Lower leg skin (tissue), 4 donors: ENCODE measurements around the gene PAQR7. TPM values are rescaled to one million over a fixed set of nuclear protein-coding genes. Genes with fewer than 3 reads are reported as not detected.

Source experiments
- DNase-seq, 2 donors: peaks; one replicate each; pipeline ENCODE4 v3.0.0-alpha.2; 2019; ENCODE audit warnings: low spot score in 2 of 2
- H3K4me3 ChIP-seq: fragments of 200-600 bp; sonication (generic); 2 replicates; pipeline ENCODE4 v1.5.1; 2017; ENCODE audit warnings: mild to moderate bottlenecking, low read depth; ENCODE audit not compliant: poor library complexity, severe bottlenecking
- POLR2A ChIP-seq, 2 donors: fragments of 450-650 bp; IDR thresholded peaks; one replicate each; pipeline ENCODE4 v1.6.1; 2016 to 2017; ENCODE audit warnings: antibody characterized with exemption in 2 of 2, mild to moderate bottlenecking in 1 of 2, moderate library complexity in 1 of 2
- WGBS, 2 donors: methylation state at CpG; one replicate each; pipeline ENCODE4 v1.1.5; 2018; 5-methylcytosine and 5-hydroxymethylcytosine counted together
- intact Hi-C: fragments of 100-400 bp; cut with DNase I; formaldehyde crosslinking; loops from one replicate; pipeline ENCODE4 v1.15.0; 2023; ENCODE audit warnings: low total_unique reads
- total RNA-seq, 4 donors: library from RNA; depleted of rRNA; stranded (reverse); fragments of >200 nt; gene quantifications; one replicate each; pipeline ENCODE4 v1.1.0, GENCODE V29; 2016
- TF ChIP-seq, protein P1 (sequence below), 3 donors: fragments of 450-650 bp; IDR thresholded peaks; one replicate each; pipeline ENCODE4 v1.5.1; 2016; ENCODE audit warnings: antibody characterized with exemption in 3 of 3, mild to moderate bottlenecking in 3 of 3, moderate library complexity in 2 of 3

PAQR7 gene
- total RNA-seq, 4 donors from 2014 or later: 20.1 to 29.6 (median 24.4) TPM

DNA sequence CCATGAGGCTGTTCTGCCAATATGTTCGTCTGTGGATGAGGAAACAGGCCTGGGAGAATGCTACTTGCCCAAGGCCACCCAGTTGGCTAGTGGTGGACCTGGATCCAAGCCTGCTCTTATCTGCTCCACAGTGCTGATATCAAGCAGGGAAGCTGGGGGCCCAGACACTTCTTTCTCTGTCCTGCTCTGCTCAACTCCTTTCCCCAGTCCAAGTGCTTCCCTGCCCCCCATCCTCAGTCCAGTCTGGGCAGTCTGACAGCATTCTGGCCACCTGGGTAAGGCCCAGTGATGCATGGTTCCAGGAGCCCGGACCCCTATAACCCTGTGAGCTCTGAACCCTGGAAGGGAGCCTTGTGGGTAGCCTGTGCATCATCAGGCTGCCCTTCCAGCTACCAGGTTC, 4.2 kb upstream of the PAQR7 start:
- TF ChIP-seq, protein P1, sequence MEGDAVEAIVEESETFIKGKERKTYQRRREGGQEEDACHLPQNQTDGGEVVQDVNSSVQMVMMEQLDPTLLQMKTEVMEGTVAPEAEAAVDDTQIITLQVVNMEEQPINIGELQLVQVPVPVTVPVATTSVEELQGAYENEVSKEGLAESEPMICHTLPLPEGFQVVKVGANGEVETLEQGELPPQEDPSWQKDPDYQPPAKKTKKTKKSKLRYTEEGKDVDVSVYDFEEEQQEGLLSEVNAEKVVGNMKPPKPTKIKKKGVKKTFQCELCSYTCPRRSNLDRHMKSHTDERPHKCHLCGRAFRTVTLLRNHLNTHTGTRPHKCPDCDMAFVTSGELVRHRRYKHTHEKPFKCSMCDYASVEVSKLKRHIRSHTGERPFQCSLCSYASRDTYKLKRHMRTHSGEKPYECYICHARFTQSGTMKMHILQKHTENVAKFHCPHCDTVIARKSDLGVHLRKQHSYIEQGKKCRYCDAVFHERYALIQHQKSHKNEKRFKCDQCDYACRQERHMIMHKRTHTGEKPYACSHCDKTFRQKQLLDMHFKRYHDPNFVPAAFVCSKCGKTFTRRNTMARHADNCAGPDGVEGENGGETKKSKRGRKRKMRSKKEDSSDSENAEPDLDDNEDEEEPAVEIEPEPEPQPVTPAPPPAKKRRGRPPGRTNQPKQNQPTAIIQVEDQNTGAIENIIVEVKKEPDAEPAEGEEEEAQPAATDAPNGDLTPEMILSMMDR (IDR thresholded peaks at IDR 0.05): no peak
- no peak for TF ChIP-seq POLR2A (IDR thresholded peaks at IDR 0.05)
- DNase-seq: no peak
- intact Hi-C loops: no loop called here
- H3K4me3 ChIP-seq: no peak overlapping the region
- 61 to 68% methylated on average over 2 of the region's 2 CpGs for WGBS, 2 donors

DNA sequence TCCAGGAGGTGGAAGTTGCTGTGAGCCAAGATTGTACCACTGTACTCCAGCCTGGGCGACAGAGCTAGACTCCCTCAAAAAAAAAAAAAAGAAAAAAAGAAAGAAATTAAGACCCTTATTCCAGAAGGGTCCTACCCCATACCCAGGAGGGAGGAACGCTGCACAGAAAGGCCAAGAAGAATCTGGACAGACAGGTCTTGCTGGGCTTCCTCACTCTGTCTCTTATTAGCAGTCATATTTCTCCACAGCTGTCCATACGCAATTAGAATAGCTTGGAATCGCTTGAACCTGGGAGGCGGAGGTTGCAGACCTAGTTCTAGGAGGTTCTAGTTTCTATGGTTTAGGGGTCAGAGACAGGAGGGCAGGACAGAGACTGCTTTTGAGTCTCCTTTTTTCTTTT, 3.2 kb upstream of the PAQR7 start:
- 60 to 70% methylated on average over 5 of the region's 5 CpGs for WGBS, 2 donors
- TF ChIP-seq POLR2A (IDR thresholded peaks at IDR 0.05): no peak
- TF ChIP-seq, protein P1 (IDR thresholded peaks at IDR 0.05): no peak
- no peak overlapping the region for H3K4me3 ChIP-seq
- intact Hi-C loops: no loop called here
- DNase-seq: no peak

DNA sequence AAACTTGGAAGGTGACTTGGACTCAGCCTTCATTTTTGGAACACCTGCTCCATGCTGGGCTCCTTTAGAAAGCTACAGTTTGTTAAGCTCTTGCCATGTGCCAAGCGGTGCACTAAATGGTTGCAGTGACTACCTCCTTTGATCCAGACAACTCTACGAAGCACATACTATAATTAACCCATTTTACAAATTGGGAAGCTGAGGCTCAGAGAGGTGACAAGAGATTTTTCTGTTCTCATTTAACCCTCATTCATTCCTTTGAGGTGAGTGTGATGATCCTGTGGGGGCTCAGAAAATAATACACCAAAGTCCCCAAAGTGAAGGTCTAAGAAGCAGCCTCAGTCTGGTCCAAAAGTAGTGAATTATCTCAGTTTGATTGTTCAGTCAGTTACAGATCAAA, 1.6 kb upstream of the PAQR7 start:
- 56 to 68% methylated on average over 2 of the region's 2 CpGs for WGBS, 2 donors
- intact Hi-C loops: no loop called here
- no peak overlapping the region for H3K4me3 ChIP-seq
- TF ChIP-seq, protein P1 (IDR thresholded peaks at IDR 0.05): no peak
- no peak for TF ChIP-seq POLR2A (IDR thresholded peaks at IDR 0.05)
- DNase-seq: no peak

DNA sequence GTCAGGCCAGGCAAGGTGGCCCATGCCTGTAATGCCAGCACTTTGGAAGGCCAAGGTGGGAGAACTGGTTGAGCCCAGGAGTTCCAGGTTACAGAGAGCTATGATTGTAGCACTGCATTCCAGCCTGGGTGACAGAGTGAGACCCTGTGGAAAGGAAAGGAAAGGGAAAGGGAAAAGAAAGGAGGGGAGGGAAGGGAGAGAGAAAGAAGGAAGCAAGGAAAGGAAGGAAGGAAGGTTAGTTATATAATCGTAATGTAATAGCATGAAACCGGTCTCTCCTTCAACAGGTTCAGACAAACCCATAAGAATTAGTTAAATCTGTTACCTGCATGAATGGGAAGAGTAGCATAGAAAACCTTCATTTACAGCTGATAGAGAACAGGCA, 1.2 kb upstream of the PAQR7 start:
- intact Hi-C loops: no loop called here
- H3K4me3 ChIP-seq: no peak overlapping the region
- WGBS, 2 donors: 39 to 62% methylated on average over 2 of the region's 2 CpGs
- TF ChIP-seq, protein P1 (IDR thresholded peaks at IDR 0.05): no peak
- TF ChIP-seq POLR2A (IDR thresholded peaks at IDR 0.05): no peak
- no peak for DNase-seq

DNA sequence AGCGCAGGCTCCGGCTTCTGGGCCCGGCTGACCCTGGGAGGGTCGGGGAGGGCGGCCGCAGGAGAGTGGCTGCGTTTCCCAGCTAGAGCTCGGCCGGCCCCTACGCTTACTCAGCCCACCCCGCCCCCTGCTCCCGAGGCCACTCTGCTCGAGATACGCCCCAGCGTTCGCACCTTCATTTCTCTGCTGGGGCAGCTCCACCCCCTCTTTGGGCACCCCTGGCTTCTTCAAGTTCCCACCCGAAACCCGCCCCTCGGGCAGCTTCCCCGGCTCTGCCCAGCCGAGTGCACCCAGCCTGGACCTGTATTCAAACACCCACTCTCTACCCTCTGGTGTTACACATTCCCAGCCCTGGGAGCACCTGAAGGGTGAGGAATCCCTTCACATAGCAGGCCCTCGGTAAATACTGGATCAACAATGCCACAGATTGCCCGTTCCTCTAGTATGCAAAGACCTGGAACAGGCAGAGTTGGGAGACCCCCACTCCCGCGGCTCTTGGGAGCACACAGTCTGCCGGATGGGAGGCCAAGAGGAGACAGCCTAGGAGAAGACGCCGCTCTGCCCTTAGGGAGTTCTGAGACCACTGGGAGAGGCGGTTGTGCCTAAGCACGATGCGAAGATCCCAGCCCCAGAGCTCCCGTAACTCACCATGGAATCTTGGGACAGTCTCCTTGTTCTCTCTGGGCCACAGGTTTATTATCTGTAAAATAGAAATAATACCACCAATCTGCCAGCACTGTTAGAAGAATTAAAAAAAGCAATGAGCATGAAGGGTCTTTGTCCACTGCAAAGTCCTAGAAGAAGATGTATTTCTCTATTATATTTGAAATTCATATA, 566 bp upstream of the PAQR7 start:
- DNase-seq: peak in 1 of 2 donors; percentile 91
- 25 to 36% methylated on average over 20 to 27 of the region's 32 CpGs for WGBS, 2 donors
- intact Hi-C loops: no loop called here
- H3K4me3 ChIP-seq: peak overlapping the region; percentile 62
- TF ChIP-seq, protein P1 (IDR thresholded peaks at IDR 0.05): no peak
- no peak for TF ChIP-seq POLR2A (IDR thresholded peaks at IDR 0.05)
